Neural progenitor cell (in vitro differentiated cells): ENCODE data around the gene IPO4.

Experiments
- EZH2 ChIP-seq: fragments of 200-600 bp; sonication (generic); IDR thresholded peaks from 2 replicates; pipeline ENCODE4 v1.6.1; 2017; ENCODE audit warnings: antibody characterized with exemption, mild to moderate bottlenecking, moderate library complexity
- TF ChIP-seq, protein P1 (sequence below): fragments of 200-600 bp; sonication (generic); IDR thresholded peaks from 2 replicates; pipeline ENCODE4 v1.5.1; 2017; ENCODE audit warnings: antibody characterized with exemption, mild to moderate bottlenecking

DNA sequence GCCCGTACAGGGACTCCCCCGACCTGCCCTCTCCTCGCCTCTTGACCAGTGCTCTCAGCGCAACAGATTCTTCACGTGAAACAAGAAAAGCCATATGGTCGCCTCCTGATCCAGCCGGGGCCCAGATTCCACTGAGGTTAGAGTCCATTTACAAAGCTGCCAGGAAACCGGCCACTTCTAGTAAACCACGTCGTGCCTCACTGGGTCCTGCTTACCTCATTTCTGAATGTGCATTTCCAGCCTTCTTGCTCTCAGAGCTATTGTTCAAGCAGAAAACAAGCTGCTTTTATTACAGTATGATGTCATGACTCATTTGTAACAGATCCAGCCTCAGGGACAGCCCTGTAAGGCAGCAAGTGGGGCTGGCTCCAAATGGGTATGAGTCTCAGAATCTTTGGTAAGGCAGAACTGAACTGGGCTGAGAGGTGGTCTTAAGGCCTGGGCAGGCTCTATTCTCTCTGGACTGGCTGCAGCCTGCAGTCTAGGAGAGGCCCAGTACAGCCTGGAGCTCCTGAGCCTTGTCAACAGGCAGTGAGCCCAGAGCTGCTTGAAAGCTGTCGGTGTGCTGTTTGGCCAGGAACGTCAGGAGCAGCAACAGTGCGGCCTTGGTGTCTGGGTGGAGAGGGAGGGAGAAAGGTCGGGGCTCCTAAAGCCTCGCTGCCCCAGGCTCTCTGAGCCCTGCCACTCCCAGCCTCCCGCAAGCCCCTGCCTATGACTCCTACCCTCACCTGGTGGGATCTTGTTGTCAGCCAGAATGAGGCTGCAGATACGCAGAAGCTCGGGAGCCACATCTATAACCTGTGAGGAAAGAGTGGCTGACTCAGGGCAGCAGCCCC is 8.4 kb downstream of the IPO4 start:
- TF ChIP-seq, protein P1, sequence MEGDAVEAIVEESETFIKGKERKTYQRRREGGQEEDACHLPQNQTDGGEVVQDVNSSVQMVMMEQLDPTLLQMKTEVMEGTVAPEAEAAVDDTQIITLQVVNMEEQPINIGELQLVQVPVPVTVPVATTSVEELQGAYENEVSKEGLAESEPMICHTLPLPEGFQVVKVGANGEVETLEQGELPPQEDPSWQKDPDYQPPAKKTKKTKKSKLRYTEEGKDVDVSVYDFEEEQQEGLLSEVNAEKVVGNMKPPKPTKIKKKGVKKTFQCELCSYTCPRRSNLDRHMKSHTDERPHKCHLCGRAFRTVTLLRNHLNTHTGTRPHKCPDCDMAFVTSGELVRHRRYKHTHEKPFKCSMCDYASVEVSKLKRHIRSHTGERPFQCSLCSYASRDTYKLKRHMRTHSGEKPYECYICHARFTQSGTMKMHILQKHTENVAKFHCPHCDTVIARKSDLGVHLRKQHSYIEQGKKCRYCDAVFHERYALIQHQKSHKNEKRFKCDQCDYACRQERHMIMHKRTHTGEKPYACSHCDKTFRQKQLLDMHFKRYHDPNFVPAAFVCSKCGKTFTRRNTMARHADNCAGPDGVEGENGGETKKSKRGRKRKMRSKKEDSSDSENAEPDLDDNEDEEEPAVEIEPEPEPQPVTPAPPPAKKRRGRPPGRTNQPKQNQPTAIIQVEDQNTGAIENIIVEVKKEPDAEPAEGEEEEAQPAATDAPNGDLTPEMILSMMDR = no peak
- no peak for TF ChIP-seq EZH2
